C4-2B (cell line): ENCODE data around the gene CD247.

Source experiments
- H3K27ac ChIP-seq: fragments of 450-650 bp; 2 replicates; pipeline ENCODE4 v1.5.1; 2017
- ZFX ChIP-seq: fragments of 450-650 bp; IDR thresholded peaks from 2 replicates; pipeline ENCODE4 v1.6.1; 2017
- TF ChIP-seq, protein P1 (sequence below): fragments of 450-650 bp; conservative IDR thresholded peaks from 2 replicates; pipeline ENCODE4 v1.5.1; 2017; ENCODE audit warnings: mild to moderate bottlenecking

Gene CD247

DNA sequence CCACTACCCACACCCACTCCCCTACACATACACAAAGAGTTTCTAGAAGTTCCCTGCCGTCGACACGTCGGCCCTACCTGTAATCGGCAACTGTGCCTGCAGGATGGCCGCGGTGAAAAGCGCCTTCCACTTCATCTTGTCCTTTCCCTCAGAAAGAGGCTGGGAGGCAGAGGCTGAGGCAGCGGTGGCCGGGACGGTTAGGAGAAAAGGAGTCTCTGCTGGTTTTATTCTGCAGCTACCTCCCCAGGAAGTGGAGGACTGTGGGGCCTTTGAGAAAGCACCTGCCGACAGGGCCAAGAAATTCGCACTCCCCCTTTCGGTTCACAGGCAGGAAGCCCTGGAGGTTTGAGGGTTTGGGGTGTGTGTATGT, at the start of gene CD247:
Gene CD247, minus strand, starts transcription at position 199 of the 370 bp plus-strand sequence. Its CDS starts 64 bp downstream, at position 135.
- TF ChIP-seq, protein P1, sequence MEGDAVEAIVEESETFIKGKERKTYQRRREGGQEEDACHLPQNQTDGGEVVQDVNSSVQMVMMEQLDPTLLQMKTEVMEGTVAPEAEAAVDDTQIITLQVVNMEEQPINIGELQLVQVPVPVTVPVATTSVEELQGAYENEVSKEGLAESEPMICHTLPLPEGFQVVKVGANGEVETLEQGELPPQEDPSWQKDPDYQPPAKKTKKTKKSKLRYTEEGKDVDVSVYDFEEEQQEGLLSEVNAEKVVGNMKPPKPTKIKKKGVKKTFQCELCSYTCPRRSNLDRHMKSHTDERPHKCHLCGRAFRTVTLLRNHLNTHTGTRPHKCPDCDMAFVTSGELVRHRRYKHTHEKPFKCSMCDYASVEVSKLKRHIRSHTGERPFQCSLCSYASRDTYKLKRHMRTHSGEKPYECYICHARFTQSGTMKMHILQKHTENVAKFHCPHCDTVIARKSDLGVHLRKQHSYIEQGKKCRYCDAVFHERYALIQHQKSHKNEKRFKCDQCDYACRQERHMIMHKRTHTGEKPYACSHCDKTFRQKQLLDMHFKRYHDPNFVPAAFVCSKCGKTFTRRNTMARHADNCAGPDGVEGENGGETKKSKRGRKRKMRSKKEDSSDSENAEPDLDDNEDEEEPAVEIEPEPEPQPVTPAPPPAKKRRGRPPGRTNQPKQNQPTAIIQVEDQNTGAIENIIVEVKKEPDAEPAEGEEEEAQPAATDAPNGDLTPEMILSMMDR, result no peak
- TF ChIP-seq ZFX, result no peak
- H3K27ac ChIP-seq, result no peak within 1 kb of the TSS

DNA sequence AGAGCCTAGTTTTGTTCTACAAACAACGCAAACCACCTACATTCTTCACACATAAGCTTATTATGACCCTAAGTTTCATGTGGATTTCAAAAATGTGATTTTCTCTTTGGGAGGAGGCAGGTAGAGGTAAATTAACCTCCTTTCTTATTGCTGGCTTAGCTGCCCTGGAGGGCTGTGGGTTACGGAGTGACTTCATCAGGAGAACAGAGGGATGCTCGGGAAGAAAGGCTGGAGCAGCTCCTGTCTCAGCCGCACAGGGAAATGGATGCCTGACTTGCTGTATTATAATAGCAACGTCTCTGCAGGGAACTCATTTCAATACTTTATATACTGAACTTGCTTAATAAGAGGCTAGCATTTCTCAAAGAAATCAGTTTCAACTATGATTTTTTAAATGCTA, 49.3 kb upstream of the CD247 start:
- H3K27ac ChIP-seq, result no peak overlapping the region

DNA sequence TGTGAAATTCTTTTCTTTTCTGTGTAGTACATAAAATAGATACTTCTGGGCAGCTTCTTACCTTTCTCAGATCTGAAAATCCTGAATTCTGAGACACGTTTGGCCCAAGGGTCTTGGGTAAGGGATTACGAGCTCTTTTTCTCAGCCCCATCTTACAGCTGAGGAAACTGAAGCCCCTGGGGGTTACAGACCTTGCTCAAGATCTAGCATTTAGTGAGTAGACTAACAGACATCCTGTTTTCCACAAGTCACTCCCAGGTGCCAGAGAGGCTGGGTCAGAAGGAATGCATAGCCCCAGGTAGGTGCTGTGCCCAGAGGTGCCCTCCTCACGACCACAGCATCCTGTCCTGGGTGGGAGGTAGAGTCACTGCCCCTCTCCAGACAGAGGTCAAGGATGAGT, 48.4 kb upstream of the CD247 start:
- H3K27ac ChIP-seq, result no peak overlapping the region
- TF ChIP-seq, protein P1, result no peak
- TF ChIP-seq ZFX, result no peak

More for the DNA sequence above, 49.3 kb upstream of the CD247 start:
- TF ChIP-seq, protein P1, result no peak
- TF ChIP-seq ZFX, result no peak

DNA sequence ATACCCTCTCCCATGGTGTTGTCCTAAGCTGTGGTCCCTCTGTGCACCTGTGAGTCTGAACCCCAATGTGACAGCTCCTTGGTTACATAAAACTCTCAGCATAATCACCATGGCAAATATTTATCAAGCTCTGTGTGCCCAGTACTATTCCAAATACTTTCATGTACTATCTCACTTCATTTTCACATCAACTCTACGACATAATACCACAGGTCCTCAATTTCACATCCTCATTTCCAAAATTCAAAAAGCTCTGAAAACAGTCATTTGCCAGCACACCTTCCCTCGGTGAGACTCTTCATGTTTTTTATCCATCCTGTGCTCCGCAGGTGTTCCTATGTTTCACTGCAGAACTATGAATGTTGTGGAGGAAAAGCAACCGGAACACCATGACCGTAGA, 47.6 kb upstream of the CD247 start:
- H3K27ac ChIP-seq, result no peak overlapping the region
- no peak for TF ChIP-seq ZFX
- TF ChIP-seq, protein P1, result no peak

DNA sequence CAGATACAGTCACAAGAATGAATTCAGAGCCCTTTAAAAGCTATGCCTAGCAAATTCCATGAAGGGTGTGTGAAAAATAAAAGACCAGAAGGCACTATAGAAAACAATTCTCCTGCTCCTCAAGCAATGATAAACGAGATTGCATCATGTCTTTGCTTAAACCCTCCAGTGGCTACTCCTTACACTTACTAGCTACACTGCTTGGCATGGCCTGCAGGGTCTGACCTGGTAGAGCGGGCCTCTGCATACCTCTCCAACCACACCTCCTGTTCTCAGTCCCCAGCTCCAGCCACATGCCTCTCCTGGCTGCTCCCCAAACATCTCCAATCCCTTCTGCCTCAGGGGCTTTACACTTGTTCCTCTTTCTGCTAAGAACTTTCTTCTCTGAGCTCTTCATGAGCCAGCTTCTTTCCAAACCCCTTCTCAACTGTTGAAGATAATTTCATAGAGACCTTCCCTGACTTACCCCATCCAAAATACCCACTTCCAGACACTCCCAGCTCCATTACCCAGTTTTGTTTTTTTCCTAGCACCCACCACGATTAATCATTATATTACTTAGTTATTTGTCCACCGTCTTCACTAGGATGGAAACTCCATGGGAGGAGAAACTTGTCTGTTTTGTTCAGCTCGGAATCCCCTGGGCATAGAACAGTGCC, 46.4 kb upstream of the CD247 start:
- TF ChIP-seq ZFX, result no peak
- TF ChIP-seq, protein P1, result no peak
- H3K27ac ChIP-seq, result no peak overlapping the region

DNA sequence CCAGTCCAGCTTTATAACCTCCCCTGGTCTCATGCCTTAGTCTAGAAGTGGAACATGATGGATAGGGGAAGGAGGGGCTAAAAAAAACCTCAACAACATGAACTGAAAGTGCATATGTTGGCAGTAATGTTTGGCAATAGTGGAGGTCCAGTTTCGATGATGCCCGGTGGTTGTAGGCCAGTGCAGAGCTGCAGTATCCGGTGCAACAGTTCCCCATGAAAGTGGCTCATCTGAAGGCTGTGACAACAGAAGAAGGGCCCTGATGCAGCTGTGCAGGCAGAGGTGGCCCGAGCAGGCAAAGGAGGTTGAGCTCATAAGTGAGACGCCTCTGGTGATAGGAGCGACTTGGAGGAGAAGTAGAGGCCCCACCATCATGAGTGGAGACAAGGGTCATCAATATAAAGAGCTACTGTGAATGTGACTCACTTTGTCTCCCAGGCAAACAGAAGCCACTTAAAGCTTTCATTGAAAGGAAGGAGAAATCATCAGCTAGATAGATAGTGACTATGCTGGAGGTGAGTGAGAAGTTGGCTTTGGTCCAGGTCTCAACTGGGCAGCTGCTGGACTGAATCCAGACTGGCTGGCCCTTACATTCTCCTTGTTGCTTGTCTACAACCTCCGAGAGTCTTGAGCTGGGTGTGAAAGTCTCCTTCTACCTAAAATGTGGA, 45.4 kb upstream of the CD247 start:
- H3K27ac ChIP-seq, result no peak overlapping the region

DNA sequence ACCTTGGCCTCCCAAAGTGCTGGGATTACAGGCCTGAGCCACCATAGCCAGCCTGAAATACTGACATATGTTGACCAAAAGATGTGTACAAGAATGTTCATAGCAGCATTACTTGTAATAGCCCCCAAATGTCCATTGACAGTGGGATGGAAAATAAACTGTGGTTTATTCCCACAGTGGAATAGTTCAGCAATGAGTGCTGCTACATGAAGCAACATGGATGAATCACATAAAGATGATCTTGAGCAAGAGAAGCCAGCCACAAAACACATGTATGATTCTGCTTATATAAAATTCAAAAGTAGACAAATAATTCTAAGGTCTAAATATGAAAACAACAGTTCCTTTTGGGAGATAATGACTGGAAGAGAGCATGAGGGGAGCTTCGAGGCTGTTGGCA, 44.4 kb upstream of the CD247 start:
- no peak overlapping the region for H3K27ac ChIP-seq
- TF ChIP-seq, protein P1, result no peak
- TF ChIP-seq ZFX, result no peak

More for the DNA sequence above, 45.4 kb upstream of the CD247 start:
- no peak for TF ChIP-seq ZFX
- TF ChIP-seq, protein P1, result no peak
